ENCODE measurements around the gene TTC7B.

GRCh38 chr14:90649557-90650135, 166.6 kb downstream of the TTC7B start:
- TF ChIP-seq CTCF (IDR thresholded peaks at IDR 0.05; ENCODE audit: low read depth, low read length), result no peak
- no peak for TF ChIP-seq POLR2A (IDR thresholded peaks at IDR 0.05; ENCODE audit: extremely low read depth, insufficient read length)
- TF ChIP-seq MYC (IDR thresholded peaks at IDR 0.05; ENCODE audit: low read depth, low read length), result no peak
- TF ChIP-seq MAX (IDR thresholded peaks at IDR 0.05; ENCODE audit: low read depth, low read length), result no peak

Data from NB4 (cell line).